Activated gamma-delta T cell treated with Interleukin-2 at 50 U/mL for 16 hours (primary cell): Measurements from ENCODE around the gene KLHL8.

Experiments
- DNase-seq: peaks from one replicate; pipeline ENCODE4 v3.0.0-alpha.2; 2020

KLHL8 gene

DNA sequence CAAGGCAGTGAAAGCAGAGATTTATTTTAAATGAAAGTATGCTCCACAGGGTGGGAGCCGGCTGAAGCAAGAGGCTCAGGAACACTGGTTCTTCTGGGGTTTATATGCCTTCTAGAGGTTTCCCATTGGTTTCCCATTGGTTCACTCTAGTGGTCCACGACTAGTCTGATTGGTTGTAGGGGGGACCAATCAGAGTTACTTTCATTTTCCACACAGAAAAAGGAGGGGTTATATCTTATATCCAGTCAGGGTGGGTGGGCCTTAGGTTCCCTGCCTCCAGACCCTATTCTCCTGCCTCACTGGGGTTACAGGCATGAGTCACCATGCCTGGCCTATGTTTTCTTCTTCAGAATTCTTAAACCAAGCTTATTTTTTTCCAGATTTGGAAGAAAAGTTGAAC, 101.6 kb downstream of the KLHL8 start:
- DNase-seq, result no peak

DNA sequence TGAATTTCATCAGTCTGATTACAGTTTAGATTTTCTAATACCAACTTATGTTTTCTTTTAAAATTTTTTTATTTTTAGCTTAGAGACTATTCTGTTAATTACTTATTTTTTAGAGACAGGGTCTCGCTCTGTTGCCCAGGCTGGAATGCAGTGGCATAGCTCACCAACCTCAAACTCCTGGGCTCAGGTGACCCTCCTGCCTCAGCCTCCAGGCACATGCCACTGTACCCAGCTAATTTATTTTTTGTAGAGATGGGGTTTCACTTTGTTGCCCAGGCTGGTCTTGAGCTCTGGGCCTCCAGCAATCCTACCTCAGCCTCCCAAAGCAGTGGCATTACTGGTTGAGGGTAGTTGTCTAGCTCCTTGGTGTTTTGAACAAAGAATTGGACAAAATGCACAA, 102.0 kb downstream of the KLHL8 start:
- no peak for DNase-seq

DNA sequence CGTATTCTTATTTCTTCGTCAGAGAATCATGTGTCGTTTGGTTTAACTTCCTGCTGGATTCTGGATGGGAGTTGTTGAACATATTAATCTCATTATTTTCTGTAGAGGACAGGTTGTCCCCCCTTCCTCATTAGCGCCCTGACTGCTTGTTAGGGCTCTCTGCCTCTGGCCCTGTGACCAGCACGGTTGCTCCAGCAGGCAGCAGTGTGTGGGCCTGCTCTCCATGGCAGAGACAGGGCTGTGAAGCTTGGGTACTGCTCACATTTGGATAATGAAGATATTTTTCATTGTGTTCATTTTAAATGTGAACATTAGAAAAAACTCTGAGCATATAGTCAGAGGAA, 102.7 kb downstream of the KLHL8 start:
- DNase-seq, result no peak

DNA sequence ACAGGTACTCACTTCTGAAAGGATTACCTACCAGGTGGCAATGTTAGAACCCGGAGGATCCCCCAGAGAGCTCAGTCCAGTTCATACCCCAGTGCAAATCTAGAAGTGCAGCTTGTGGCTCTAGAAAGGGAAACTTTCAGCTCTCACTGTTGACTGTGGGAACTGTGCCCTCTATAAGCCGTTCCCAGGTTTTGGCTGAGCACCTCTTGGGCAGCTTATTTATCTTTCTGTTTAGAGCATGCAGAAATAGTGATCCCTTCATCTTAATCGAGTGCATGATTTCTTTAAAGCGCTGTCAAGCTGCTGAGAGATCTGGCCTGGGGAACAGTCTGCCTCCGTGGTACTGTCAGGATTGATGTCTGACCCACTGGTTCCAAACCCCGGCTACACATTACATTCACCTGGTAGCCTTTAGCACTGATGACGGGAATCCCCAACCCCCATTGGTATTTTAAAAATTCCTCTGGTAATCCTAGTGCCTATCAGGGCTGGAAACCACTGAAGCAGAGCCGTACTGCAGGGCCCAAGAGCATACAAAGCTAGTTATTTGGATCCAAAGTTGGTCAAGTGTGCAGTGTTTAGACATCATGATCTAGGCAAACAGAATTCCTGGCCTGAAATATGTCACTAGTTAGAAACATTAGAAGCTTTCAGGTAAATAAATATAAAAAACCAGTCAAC, 103.2 kb downstream of the KLHL8 start:
- DNase-seq, result no peak

DNA sequence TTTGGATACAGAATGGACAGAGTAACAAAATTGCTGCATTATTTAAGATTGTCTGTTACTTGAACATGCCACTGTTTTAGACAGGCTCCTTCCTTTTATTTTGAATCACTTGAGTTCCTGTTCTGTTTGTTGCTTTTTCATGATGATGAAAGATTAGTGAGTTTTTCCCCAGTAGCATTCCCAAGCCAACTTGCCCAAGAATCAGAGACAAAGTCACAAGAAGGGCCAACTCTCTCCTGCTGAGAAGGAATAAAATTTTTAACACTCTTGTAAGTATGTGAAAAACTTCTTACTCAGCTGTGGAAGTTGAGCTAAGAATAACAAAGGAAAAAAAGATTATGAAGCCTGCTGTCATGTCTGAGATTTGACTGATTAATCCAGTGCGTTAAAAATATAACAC, 104.2 kb downstream of the KLHL8 start:
- DNase-seq, result no peak

DNA sequence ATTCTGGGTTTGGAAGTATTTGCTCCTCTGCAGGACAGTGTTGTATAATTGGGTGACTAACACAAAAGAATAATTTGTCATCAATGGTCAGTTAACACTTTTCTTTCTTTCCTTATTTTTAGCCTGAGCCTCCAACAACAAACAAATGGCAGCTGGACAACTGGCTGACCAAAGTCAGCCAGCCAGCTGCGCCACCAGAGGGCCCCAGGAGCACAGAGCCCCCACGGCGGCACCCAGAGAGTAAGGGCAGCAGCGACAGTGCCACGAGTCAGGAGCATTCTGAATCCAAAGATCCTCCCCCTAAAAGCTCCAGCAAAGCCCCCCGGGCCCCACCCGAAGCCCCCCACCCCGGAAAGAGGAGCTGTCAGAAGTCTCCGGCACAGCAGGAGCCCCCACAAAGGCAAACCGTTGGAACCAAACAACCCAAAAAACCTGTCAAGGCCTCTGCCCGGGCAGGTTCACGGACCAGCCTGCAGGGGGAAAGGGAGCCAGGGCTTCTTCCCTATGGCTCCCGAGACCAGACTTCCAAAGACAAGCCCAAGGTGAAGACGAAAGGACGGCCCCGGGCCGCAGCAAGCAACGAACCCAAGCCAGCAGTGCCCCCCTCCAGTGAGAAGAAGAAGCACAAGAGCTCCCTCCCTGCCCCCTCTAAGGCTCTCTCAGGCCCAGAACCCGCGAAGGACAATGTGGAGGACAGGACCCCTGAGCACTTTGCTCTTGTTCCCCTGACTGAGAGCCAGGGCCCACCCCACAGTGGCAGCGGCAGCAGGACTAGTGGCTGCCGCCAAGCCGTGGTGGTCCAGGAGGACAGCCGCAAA, 106.0 kb downstream of the KLHL8 start:
- DNase-seq, result no peak

DNA sequence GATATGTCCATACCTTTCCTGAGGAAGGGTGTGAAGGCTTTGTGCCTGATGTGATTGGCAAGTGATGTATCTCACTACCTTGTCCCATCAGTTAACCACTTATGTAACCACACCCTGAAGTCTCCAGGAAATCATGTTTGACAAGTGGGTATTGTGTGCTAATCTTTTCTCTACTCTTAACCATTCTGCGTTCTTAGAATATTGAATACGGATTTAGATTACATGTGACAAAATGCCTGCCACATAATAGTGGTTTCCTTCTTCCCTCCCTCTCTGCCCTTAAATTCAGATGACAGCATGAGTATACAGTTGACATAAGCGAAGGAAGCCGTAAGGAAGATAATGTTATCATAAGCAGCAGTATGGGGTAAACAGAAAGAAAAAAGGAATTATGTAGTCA, 108.4 kb downstream of the KLHL8 start:
- no peak for DNase-seq
